Nephron (organoid): ENCODE results near the gene LRRC41.

ENCODE experiments used
- H3K27ac Mint-ChIP-seq, 3 experiments: 2 replicates each; pipeline ENCODE4 v1.8.0; 2020; ENCODE audit warnings: mixed read lengths in 3 of 3, mild to moderate bottlenecking in 2 of 3, moderate library complexity in 1 of 3
- H3K27me3 Mint-ChIP-seq: 2 replicates; pipeline ENCODE4 v1.8.0; 2021; ENCODE audit warnings: low read depth, mild to moderate bottlenecking, moderate library complexity, mixed read lengths
- H3K36me3 Mint-ChIP-seq: 2 replicates; pipeline ENCODE4 v1.8.0; 2020; ENCODE audit warnings: low read depth, mixed read lengths
- H3K4me1 Mint-ChIP-seq: 2 replicates; pipeline ENCODE4 v1.8.0; 2020; ENCODE audit warnings: mixed read lengths
- H3K4me3 Mint-ChIP-seq, 3 experiments: 2 replicates each; pipeline ENCODE4 v1.8.0; 2020; ENCODE audit warnings: mild to moderate bottlenecking in 3 of 3, mixed read lengths in 3 of 3, moderate library complexity in 2 of 3
- H3K9me3 Mint-ChIP-seq: 2 replicates; pipeline ENCODE4 v1.8.0; 2020; ENCODE audit warnings: mixed read lengths
- CTCF ChIP-seq, 3 experiments: fragments of 200-600 bp; sonication (generic); IDR thresholded peaks; one replicate each; pipeline ENCODE4 v1.5.0; 2021; ENCODE audit warnings: antibody characterized with exemption in 3 of 3; ENCODE audit not compliant: unreplicated experiment in 3 of 3

LRRC41 gene

GRCh38 chr1:46284597-46285564 lies 18.5 kb downstream of the LRRC41 start:
- peaks cover 25% of the 10 kb centered on the region for H3K4me1 Mint-ChIP-seq
- TF ChIP-seq CTCF (IDR thresholded peaks at IDR 0.05; ENCODE audit: unreplicated experiment in 3 of 3), result no peak
- H3K9me3 Mint-ChIP-seq, result no peaks in the 10 kb centered on the region
- H3K36me3 Mint-ChIP-seq, result peaks cover 75% of the 10 kb centered on the region
- H3K4me3 Mint-ChIP-seq, result no peak overlapping the region
- no peaks in the 10 kb centered on the region for H3K27me3 Mint-ChIP-seq
- peak overlapping the region in 1 of 3 experiments; percentile 19 for H3K27ac Mint-ChIP-seq

GRCh38 chr1:46284058-46284457 lies 19.4 kb downstream of the LRRC41 start:
- Mint-ChIP-seq H3K4me1 (peaks cover 25% of the 10 kb centered on the region), H3K27ac (no peak overlapping the region), H3K27me3 (no peaks in the 10 kb centered on the region), H3K9me3 (no peaks in the 10 kb centered on the region), H3K4me3 (no peak overlapping the region), H3K36me3 (peaks cover 74% of the 10 kb centered on the region)
- TF ChIP-seq CTCF (IDR thresholded peaks at IDR 0.05; ENCODE audit: unreplicated experiment in 3 of 3), result no peak

- no peaks in the 10 kb centered on the region for H3K27me3 Mint-ChIP-seq
- peaks cover 75% of the 10 kb centered on the region for H3K36me3 Mint-ChIP-seq
- H3K9me3 Mint-ChIP-seq, result no peaks in the 10 kb centered on the region
- peaks cover 15% of the 10 kb centered on the region for H3K4me1 Mint-ChIP-seq
- H3K27ac Mint-ChIP-seq, result no peak overlapping the region
- no peak for TF ChIP-seq CTCF (IDR thresholded peaks at IDR 0.05; ENCODE audit: unreplicated experiment in 3 of 3)
- no peak overlapping the region for H3K4me3 Mint-ChIP-seq
Measured at GRCh38 chr1:46281021-46281420, 22.4 kb downstream of the LRRC41 start.

- no peaks in the 10 kb centered on the region for H3K27me3 Mint-ChIP-seq
- no peak for TF ChIP-seq CTCF (IDR thresholded peaks at IDR 0.05; ENCODE audit: unreplicated experiment in 3 of 3)
- peaks cover 12% of the 10 kb centered on the region for H3K4me1 Mint-ChIP-seq
- H3K9me3 Mint-ChIP-seq, result no peaks in the 10 kb centered on the region
- no peak overlapping the region for H3K4me3 Mint-ChIP-seq
- H3K27ac Mint-ChIP-seq, result no peak overlapping the region
- H3K36me3 Mint-ChIP-seq, result peaks cover 81% of the 10 kb centered on the region
Measured at GRCh38 chr1:46280092-46280491, 23.3 kb downstream of the LRRC41 start.

- H3K9me3 Mint-ChIP-seq, result no peaks in the 10 kb centered on the region
- H3K4me1 Mint-ChIP-seq, result peaks cover 5% of the 10 kb centered on the region
- H3K27ac Mint-ChIP-seq, result no peak overlapping the region
- TF ChIP-seq CTCF (IDR thresholded peaks at IDR 0.05; ENCODE audit: unreplicated experiment in 3 of 3), result no peak
- peaks cover 77% of the 10 kb centered on the region for H3K36me3 Mint-ChIP-seq
- no peak overlapping the region for H3K4me3 Mint-ChIP-seq
- H3K27me3 Mint-ChIP-seq, result no peaks in the 10 kb centered on the region
Measured at GRCh38 chr1:46278807-46279206, 24.6 kb downstream of the LRRC41 start.
